ENCODE data around the gene MORC2.

Gene MORC2

GRCh38 chr22:30949934-30950660 is 18.5 kb downstream of the MORC2 start:
- no peak for DNase-seq (ENCODE audit: low spot score)

GRCh38 chr22:30948930-30949342 is 19.6 kb downstream of the MORC2 start:
- DNase-seq (ENCODE audit: low spot score): no peak

GRCh38 chr22:30947816-30948454 is 20.6 kb downstream of the MORC2 start:
- peak; percentile 59 for DNase-seq (ENCODE audit: low spot score)

- no peak for DNase-seq (ENCODE audit: low spot score)
Observed at GRCh38 chr22:30947173-30947815, 21.3 kb downstream of the MORC2 start.

GRCh38 chr22:30946354-30946753 is 22.2 kb downstream of the MORC2 start:
- no peak for DNase-seq (ENCODE audit: low spot score)

- DNase-seq (ENCODE audit: low spot score): no peak
Observed at GRCh38 chr22:30945653-30946052, 22.9 kb downstream of the MORC2 start.

- DNase-seq (ENCODE audit: low spot score): no peak
Observed at GRCh38 chr22:30944986-30945385, 23.6 kb downstream of the MORC2 start.

- no peak for DNase-seq (ENCODE audit: low spot score)
Observed at GRCh38 chr22:30943368-30943767, 25.2 kb downstream of the MORC2 start.

GRCh38 chr22:30941363-30941740 is 27.2 kb downstream of the MORC2 start:
- no peak for DNase-seq (ENCODE audit: low spot score)

GRCh38 chr22:30940685-30941362 is 27.8 kb downstream of the MORC2 start:
- DNase-seq (ENCODE audit: low spot score): no peak

GRCh38 chr22:30934053-30934452 is 34.5 kb downstream of the MORC2 start:
- no peak for DNase-seq (ENCODE audit: low spot score)

GRCh38 chr22:30933457-30933856 is 35.1 kb downstream of the MORC2 start:
- no peak for DNase-seq (ENCODE audit: low spot score)

- DNase-seq (ENCODE audit: low spot score): no peak
Observed at GRCh38 chr22:30932661-30933060, 35.9 kb downstream of the MORC2 start.

- DNase-seq (ENCODE audit: low spot score): no peak
Observed at GRCh38 chr22:30931541-30932300, 36.9 kb downstream of the MORC2 start.

GRCh38 chr22:30930228-30930627 is 38.3 kb downstream of the MORC2 start:
- DNase-seq (ENCODE audit: low spot score): no peak

GRCh38 chr22:30928401-30928800 is 40.2 kb downstream of the MORC2 start:
- no peak for DNase-seq (ENCODE audit: low spot score)

GRCh38 chr22:30927806-30928205 is 40.8 kb downstream of the MORC2 start:
- DNase-seq (ENCODE audit: low spot score): no peak

- DNase-seq (ENCODE audit: low spot score): no peak
Observed at GRCh38 chr22:30926706-30927105, 41.9 kb downstream of the MORC2 start.

- DNase-seq (ENCODE audit: low spot score): no peak
Observed at GRCh38 chr22:30925667-30926066, 42.9 kb downstream of the MORC2 start.

- no peak for DNase-seq (ENCODE audit: low spot score)
Observed at GRCh38 chr22:30923168-30923900, 45.2 kb downstream of the MORC2 start.

GRCh38 chr22:30922151-30922611 is 46.4 kb downstream of the MORC2 start:
- DNase-seq (ENCODE audit: low spot score): no peak
